H1 (cell line): Measurements from ENCODE around the gene PAX7. TPM values are rescaled to one million over a fixed set of nuclear protein-coding genes. Genes with fewer than 3 reads are reported as not detected.

Experiments
- CTCF ChIP-seq, 3 experiments: IDR thresholded peaks; 1 replicate in 2 of 3; 2 replicates in 1 of 3; pipeline versions ENCODE4 v1.5.1 to v1.6.1; 2011; ENCODE audit warnings: low read length in 3 of 3, mild to moderate bottlenecking in 3 of 3, inconsistent platforms in 2 of 3, low read depth in 1 of 3, moderate library complexity in 1 of 3; ENCODE audit not compliant: insufficient read depth in 1 of 3; ENCODE audit errors: control extremely low read depth in 1 of 3
- E2F6 ChIP-seq: IDR thresholded peaks from 2 replicates; pipeline ENCODE4 v1.6.1; 2012; ENCODE audit warnings: inconsistent platforms
- HDAC2 ChIP-seq, 2 experiments: fragments of 300-600 bp in 1 of 2; sonication (generic) in 1 of 2; IDR thresholded peaks; 2 replicates each; pipeline ENCODE4 v1.6.1; 2011 to 2012; ENCODE audit warnings: low read depth in 2 of 2, low read length in 2 of 2, mild to moderate bottlenecking in 2 of 2, moderate library complexity in 2 of 2, borderline replicate concordance in 1 of 2, inconsistent platforms in 1 of 2
- KDM4A ChIP-seq: IDR thresholded peaks from one replicate; pipeline ENCODE4 v1.7.1; 2012; ENCODE audit warnings: low read depth, mild to moderate bottlenecking, moderate library complexity, low read length, inconsistent platforms; ENCODE audit not compliant: severe bottlenecking
- RFX5 ChIP-seq: IDR thresholded peaks from 2 replicates; pipeline ENCODE4 v1.6.1; 2011; ENCODE audit warnings: low read depth, low read length, improper control_type of control experiment, borderline replicate concordance
- TEAD4 ChIP-seq: IDR thresholded peaks from 2 replicates; pipeline ENCODE4 v1.6.1; 2012; ENCODE audit warnings: low read depth, low read length, inconsistent platforms, mixed read lengths
- polyA plus RNA-seq, 7 experiments: library from polyadenylated mRNA; depleted of rRNA in 3 of 7; stranded (reverse) in 5 of 7; unstranded in 2 of 7; fragments of >200 nt in 5 of 7; fragments of 200-250 nt in 2 of 7; gene quantifications; 1 replicate in 5 of 7; 2 replicates in 1 of 7; 4 replicates in 1 of 7; pipeline versions ENCODE4 v1.2.1 to v1.2.3, GENCODE V29; 2011 to 2013; ENCODE audit warnings: missing spikeins in 2 of 7, mixed read lengths in 2 of 7
- total RNA-seq: library from RNA; stranded (reverse); fragmentation: NEBNext Ultra II Directional; extraction: Animal tissue kit (Norgen Biotek cat#: 25700); gene quantifications from 2 replicates; pipeline ENCODE4 v1.2.1, GENCODE V29; 2021

The PAX7 gene
- total and polyA plus RNA-seq, 2 of the 8 experiments (the other 6 are each of a cell fraction or from before 2014, with no cell fraction given) = not detected

GRCh38 chr1:18649693-18650370, 19.2 kb downstream of the PAX7 start (continued):
- TF ChIP-seq CTCF (IDR thresholded peaks at IDR 0.05; ENCODE audit: control extremely low read depth in 1 of 3, insufficient read depth in 1 of 3, low read depth in 1 of 3, low read length in 3 of 3) (no peak), TEAD4 (0 out of 2 replicates have a peak, but pooled peaks have one; percentile 40), RFX5 (no peak), KDM4A (no peak), HDAC2 (IDR thresholded peaks at IDR 0.05; ENCODE audit: borderline replicate concordance in 1 of 2, low read depth in 2 of 2, low read length in 2 of 2) (peak in 1 of 2 experiments; percentile 14; a peak in 1 of 4 replicates), E2F6 (no peak)
